DOHH2 (cell line): Measurements from ENCODE around the gene ST3GAL3.
"Not testable (repeated sequence)": the region's sequence is repeated elsewhere in the genome, so short reads cannot be mapped to it uniquely, and the experiment has no call there.

Source experiments
- H3F3A ChIP-seq: fragments of 200-600 bp; sonication (generic), shearing (Covaris generic); 2 replicates; pipeline ENCODE4 v1.6.0; 2016; ENCODE audit warnings: antibody characterized with exemption, mild to moderate bottlenecking; ENCODE audit not compliant: control insufficient read depth, insufficient read depth
- H3K27ac ChIP-seq: fragments of 200-600 bp; sonication (generic); 2 replicates; pipeline ENCODE4 v1.5.1; 2014; ENCODE audit warnings: low read depth, mild to moderate bottlenecking, low read length, moderate library complexity
- H3K27me3 ChIP-seq: fragments of 200-600 bp; sonication (generic); 2 replicates; pipeline ENCODE4 v1.6.1; 2014; ENCODE audit warnings: mild to moderate bottlenecking, low read length, mixed read lengths; ENCODE audit not compliant: control insufficient read depth
- H3K36me3 ChIP-seq: fragments of 200-600 bp; sonication (generic); 2 replicates; pipeline ENCODE4 v1.6.1; 2014; ENCODE audit warnings: mild to moderate bottlenecking, low read length, moderate library complexity, mixed read lengths; ENCODE audit not compliant: control insufficient read depth
- H3K4me1 ChIP-seq: fragments of 200-600 bp; sonication (generic); 2 replicates; pipeline ENCODE4 v1.6.1; 2014; ENCODE audit warnings: mild to moderate bottlenecking, low read length, mixed read lengths; ENCODE audit not compliant: control insufficient read depth
- H3K4me2 ChIP-seq: fragments of 200-600 bp; sonication (generic); 2 replicates; pipeline ENCODE4 v1.6.0; 2014; ENCODE audit warnings: mild to moderate bottlenecking, low read length, moderate library complexity
- H3K4me3 ChIP-seq: fragments of 200-600 bp; sonication (generic); 2 replicates; pipeline ENCODE4 v1.5.1; 2014; ENCODE audit warnings: mild to moderate bottlenecking, low read length, mixed read lengths
- H3K79me2 ChIP-seq: fragments of 200-600 bp; sonication (generic); 2 replicates; pipeline ENCODE4 v1.6.1; 2014; ENCODE audit warnings: mild to moderate bottlenecking, low read length, mixed read lengths; ENCODE audit not compliant: control insufficient read depth
- H3K9me2 ChIP-seq: fragments of 200-600 bp; sonication (generic); replicated peaks from 2 replicates; pipeline ENCODE4 v1.6.1; 2014; ENCODE audit warnings: mild to moderate bottlenecking, low read length, mixed read lengths; ENCODE audit not compliant: control insufficient read depth
- H3K9me3 ChIP-seq: fragments of 200-600 bp; sonication (generic); 2 replicates; pipeline ENCODE4 v1.6.1; 2014; ENCODE audit warnings: antibody characterized with exemption, low read length, mixed read lengths; ENCODE audit not compliant: control insufficient read depth, insufficient read depth
- H4K20me1 ChIP-seq: fragments of 200-600 bp; sonication (generic); 2 replicates; pipeline ENCODE4 v1.6.0; 2014; ENCODE audit warnings: low read depth, mild to moderate bottlenecking, antibody characterized with exemption, low read length, moderate library complexity; ENCODE audit not compliant: control insufficient read depth, insufficient read depth
- CTCF ChIP-seq: fragments of 200-600 bp; sonication (generic); IDR thresholded peaks from one replicate; pipeline ENCODE4 v1.5.1; 2014; ENCODE audit warnings: antibody characterized with exemption, mild to moderate bottlenecking, low read depth, low read length; ENCODE audit not compliant: poor library complexity, severe bottlenecking
- EZH2phosphoT487 ChIP-seq: fragments of 200-600 bp; sonication (generic); IDR thresholded peaks from 2 replicates; pipeline ENCODE4 v1.6.1; 2017; ENCODE audit warnings: borderline replicate concordance, mild to moderate bottlenecking, antibody characterized with exemption, low read length, moderate library complexity, mixed read lengths

Gene ST3GAL3

GRCh38 chr1:43830802-43831201, 123.5 kb downstream of the ST3GAL3 start:
- H3K9me3 ChIP-seq: no peaks in the 10 kb centered on the region
- H3K36me3 ChIP-seq: peaks cover 20% of the 10 kb centered on the region
- H3K4me2 ChIP-seq: no peak overlapping the region
- H3F3A ChIP-seq: peaks cover 10% of the 10 kb centered on the region
- no peaks in the 10 kb centered on the region for H3K9me2 ChIP-seq
- no peaks in the 10 kb centered on the region for H4K20me1 ChIP-seq
- H3K79me2 ChIP-seq: peaks cover 5% of the 10 kb centered on the region; the same call in 1 of the 2 replicates
- no peaks in the 10 kb centered on the region for H3K27me3 ChIP-seq
- TF ChIP-seq EZH2phosphoT487 (no peak), CTCF (no peak)
- H3K4me3 ChIP-seq: no peak overlapping the region
- peaks cover 46% of the 10 kb centered on the region for H3K4me1 ChIP-seq
- H3K27ac ChIP-seq: no peak overlapping the region

GRCh38 chr1:43831851-43832250, 124.5 kb downstream of the ST3GAL3 start:
- H3K79me2 ChIP-seq: peaks cover 5% of the 10 kb centered on the region; the same call in 1 of the 2 replicates
- peaks cover 13% of the 10 kb centered on the region for H3F3A ChIP-seq
- H3K4me1 ChIP-seq: peaks cover 56% of the 10 kb centered on the region
- no peaks in the 10 kb centered on the region for H3K9me2 ChIP-seq
- no peaks in the 10 kb centered on the region for H3K9me3 ChIP-seq
- H3K27ac ChIP-seq: no peak overlapping the region
- no peaks in the 10 kb centered on the region for H4K20me1 ChIP-seq
- H3K27me3 ChIP-seq: no peaks in the 10 kb centered on the region
- H3K4me3 ChIP-seq: no peak overlapping the region
- H3K4me2 ChIP-seq: no peak overlapping the region
- H3K36me3 ChIP-seq: peaks cover 21% of the 10 kb centered on the region
- TF ChIP-seq EZH2phosphoT487 (no peak), CTCF (no peak)

- H3K79me2 ChIP-seq: peaks cover 5% of the 10 kb centered on the region; the same call in 1 of the 2 replicates
- H3K9me2 ChIP-seq: no peaks in the 10 kb centered on the region
- H3K4me3 ChIP-seq: no peak overlapping the region
- H3K4me1 ChIP-seq: peaks cover 60% of the 10 kb centered on the region
- H3K4me2 ChIP-seq: no peak overlapping the region
- H3K36me3 ChIP-seq: peaks cover 21% of the 10 kb centered on the region
- peaks cover 13% of the 10 kb centered on the region for H3F3A ChIP-seq
- no peak for TF ChIP-seq EZH2phosphoT487
- TF ChIP-seq CTCF: no peak
- H3K27ac ChIP-seq: no peak overlapping the region
- no peaks in the 10 kb centered on the region for H3K9me3 ChIP-seq
- no peaks in the 10 kb centered on the region for H3K27me3 ChIP-seq
- no peaks in the 10 kb centered on the region for H4K20me1 ChIP-seq
Measured at GRCh38 chr1:43832255-43832654, 124.9 kb downstream of the ST3GAL3 start.

- no peaks in the 10 kb centered on the region for H3K9me3 ChIP-seq
- peaks cover 13% of the 10 kb centered on the region for H3F3A ChIP-seq
- H3K36me3 ChIP-seq: peaks cover 21% of the 10 kb centered on the region
- H3K79me2 ChIP-seq: peaks cover 5% of the 10 kb centered on the region; the same call in 1 of the 2 replicates
- no peaks in the 10 kb centered on the region for H3K27me3 ChIP-seq
- H4K20me1 ChIP-seq: no peaks in the 10 kb centered on the region
- H3K4me1 ChIP-seq: peaks cover 67% of the 10 kb centered on the region
- H3K4me3 ChIP-seq: peak overlapping the region; percentile 67
- TF ChIP-seq EZH2phosphoT487: no peak
- no peak for TF ChIP-seq CTCF
- peak overlapping the region; percentile 97 for H3K27ac ChIP-seq
- H3K4me2 ChIP-seq: peak overlapping the region; percentile 73
- no peaks in the 10 kb centered on the region for H3K9me2 ChIP-seq
Measured at GRCh38 chr1:43832998-43833397, 125.7 kb downstream of the ST3GAL3 start.

DNA sequence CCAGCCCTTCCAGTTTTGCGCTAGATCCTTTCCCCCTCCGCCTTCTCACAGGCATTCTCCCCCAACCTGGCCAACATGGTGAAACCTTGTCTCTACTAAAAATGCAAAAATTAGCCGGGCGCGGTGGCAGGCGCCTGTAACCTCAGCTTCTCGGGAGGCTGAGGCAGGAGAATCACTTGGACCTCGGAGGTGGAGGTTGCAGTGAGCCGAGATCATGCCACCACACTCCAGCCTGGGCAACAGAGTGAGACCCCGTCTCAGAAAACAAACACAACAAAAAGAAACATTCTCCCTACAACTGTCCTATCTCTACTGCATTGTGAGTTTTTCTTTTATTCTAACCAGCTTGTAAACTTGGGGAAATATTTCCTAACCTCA, 126.6 kb downstream of the ST3GAL3 start:
- H3F3A ChIP-seq: peaks cover 13% of the 10 kb centered on the region
- not testable (repeated sequence) for H4K20me1 ChIP-seq, H3K27me3 ChIP-seq, H3K9me2 ChIP-seq, H3K79me2 ChIP-seq, H3K9me3 ChIP-seq
- H3K4me2 ChIP-seq: peak overlapping the region; percentile 73
- peaks cover 69% of the 10 kb centered on the region for H3K4me1 ChIP-seq
- peak overlapping the region; percentile 97 for H3K27ac ChIP-seq
- peaks cover 29% of the 10 kb centered on the region for H3K36me3 ChIP-seq
- peak overlapping the region; percentile 67 for H3K4me3 ChIP-seq
